OCI-M2 (cell line): ENCODE results near the gene COL19A1.

Experiments used
- DNase-seq: peaks from one replicate; lab custom pipeline; 2025; ENCODE audit not compliant: unreplicated experiment; lab: John Stamatoyannopoulos, UW

COL19A1 gene

DNA sequence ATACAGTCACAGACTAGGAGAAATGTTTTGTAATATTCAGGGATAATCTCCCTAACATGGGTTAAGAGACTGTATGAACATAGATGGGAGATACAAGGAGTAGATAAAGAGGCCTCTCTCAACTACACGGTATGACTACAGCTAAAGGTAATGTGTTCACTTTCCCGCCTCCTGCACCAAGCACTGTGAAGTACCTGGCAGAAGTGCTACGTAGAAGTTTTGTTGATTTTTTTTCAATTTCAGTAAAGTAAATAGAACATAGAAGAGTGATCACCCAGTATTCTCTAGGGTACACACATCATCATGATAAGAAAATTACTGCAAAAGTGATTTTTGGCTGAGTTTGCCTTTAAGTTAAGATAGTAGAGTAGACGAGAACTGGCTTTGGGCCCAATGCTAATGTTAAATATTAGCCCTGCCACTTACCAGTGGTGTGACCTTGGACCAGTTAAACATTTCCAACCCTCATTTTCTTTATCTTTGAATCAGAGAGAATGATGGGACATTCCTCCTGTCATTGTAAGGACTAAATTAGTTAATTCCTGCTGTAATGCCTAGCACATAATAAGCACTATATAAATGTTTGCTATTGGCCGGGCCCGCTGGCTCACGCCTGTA lies 253.0 kb downstream of the COL19A1 start:
- no peak for DNase-seq

DNA sequence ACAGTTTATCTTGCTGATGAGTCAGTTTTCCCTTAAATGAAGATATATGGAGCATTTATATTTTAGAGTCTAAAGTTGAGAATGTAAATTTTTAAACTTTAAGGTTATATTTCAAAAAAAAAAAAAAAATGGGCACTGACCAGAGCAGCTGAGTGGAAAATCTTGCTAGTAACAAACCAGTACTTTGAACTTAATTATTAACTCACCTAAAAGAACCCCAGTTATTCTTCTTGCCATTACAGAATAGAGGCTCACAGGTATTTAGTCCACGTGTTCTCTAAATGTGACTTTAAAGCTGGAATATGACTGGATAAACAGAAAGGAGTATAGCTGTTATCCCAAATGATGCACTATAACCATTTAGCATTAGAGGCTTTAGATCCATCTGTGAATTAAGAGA lies 258.1 kb downstream of the COL19A1 start:
- no peak for DNase-seq

DNA sequence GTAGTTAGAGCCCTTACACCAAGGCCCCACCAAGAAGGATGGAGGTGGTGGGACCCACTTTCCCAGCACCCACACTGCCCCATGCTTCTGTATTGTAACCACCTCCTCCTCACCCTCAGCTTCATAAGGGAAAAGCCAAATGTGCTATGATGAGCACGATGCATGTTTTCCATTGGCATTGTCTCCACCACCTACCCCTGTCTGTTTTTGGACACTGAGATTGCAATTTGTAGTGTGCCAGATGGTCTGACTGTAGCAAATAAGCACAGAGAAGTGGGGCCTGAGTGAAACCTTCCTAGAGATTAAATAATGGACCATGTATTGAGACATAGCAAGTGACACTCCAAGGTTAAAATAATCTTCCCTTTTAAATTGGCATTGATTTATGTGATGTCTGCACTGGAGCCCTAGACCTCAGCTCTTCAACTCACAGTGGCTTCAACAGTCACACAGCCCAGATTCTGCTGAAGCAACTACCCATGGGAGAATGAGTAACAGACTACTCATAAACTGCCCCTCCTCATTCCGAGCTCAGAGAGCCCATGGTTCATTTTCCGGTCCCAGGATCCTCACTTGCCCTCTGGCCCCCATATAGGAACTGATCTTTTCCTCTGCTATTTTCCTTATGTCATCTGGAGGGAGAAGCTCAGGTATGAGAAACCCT lies 258.7 kb downstream of the COL19A1 start:
- DNase-seq: no peak

DNA sequence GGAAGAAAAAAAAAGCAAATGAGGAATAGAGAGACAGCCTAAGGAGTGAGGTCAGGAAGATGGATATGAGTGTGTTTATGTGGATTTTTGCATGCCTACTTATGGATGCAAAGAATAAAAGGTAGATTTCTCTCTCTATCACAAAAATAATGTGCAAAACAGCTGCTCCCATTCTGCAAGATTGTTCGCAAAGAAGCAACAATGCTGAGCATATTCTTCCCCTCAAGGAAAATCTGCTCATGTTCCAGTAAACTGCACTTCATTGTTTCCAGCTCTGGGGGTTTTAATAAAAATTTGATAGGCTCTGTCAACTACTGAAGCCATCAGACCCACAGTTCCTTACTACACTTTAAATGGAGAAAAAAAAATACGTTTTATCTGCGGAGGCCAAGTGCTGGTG lies 259.2 kb downstream of the COL19A1 start:
- DNase-seq: no peak

DNA sequence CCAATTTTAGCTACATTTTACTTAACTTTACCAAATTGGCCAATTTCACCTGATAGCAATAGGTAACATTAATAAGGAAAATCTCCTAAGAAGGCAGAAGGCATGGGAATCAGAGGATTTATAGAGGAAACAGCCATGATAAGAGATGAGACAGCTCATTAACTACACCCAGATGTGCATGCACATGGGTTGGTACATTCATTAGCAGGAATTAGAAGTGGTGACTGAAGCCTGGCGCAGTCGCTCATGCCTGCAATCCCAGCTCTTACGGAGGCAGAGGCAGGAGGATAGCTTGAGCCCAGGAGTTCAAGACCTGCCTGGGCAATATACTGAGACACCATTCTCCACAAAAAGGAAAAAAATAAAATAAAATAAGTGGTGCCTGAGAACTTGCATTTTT lies 263.0 kb downstream of the COL19A1 start:
- no peak for DNase-seq

DNA sequence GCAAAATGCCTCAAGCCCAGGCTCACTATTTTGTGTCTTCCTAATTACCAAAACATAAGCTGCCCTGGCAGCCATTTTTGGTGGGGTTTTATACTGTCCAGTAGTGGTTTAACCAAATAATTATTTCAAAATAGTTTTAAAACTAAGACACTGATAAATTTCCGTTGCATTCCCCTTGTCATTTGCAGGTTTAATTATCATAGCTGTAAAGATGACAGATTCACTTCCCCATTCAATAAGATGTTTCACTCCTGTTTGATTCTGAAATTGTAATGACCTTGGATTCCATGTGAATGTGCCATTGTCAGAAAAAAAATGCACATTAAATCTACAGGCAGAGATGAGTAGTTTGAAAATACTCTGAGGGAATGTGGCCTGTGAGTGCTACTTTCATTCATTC lies 264.5 kb downstream of the COL19A1 start:
- no peak for DNase-seq

DNA sequence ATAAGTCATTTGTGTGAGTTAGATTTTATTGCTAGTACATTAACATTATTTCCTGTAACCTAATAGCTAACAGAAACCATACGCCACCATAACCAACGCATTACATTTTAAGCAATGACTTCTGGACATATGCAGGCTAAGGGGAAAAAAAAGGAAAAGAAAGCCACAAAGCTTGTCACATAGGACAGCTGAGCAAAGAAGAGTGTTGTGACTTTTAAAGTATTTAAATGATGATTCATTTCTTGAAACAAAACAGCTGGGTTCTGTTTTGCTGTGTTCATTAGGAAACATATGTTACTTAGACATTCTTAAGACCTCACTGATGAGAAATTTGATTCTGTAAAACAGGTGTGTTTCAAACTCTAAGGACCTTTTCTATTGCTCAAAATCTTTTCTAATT lies 265.2 kb downstream of the COL19A1 start:
- no peak for DNase-seq

DNA sequence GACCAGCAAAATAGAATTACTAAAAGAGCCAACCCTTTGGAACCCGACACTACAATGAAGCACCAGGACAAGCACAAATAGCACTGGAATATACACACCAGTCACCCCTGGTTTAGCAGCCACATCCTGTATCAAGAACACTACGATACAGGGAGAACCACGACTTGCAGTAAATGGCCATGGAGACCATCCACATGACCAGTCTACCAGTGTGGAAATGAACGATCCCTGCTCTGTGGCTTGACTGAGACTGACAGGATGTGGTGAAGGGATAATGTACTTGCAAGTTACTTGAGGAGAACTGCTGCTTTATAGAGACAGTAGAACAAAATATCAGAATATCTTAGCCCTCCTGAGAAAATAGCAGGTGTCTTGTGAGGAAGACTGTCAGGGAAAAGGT lies 266.9 kb downstream of the COL19A1 start:
- no peak for DNase-seq

DNA sequence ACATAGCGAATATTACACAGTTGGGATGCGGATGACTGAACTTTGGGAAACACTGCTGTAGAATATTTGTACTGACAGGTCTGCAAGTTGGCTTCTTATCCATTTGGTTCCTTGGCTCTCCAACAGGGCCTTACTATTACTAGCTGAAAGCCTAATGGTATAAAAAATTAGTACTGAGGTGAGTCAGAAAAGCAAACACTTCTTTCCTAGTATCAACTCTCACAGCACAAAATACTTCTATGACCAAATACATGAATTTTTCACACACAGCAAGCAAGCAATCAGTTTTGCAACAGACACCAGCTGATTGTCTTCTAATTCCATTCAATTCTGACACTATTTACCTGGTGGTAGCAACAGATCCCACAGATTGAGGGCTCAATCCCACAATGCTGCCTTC lies 268.2 kb downstream of the COL19A1 start:
- DNase-seq: no peak

DNA sequence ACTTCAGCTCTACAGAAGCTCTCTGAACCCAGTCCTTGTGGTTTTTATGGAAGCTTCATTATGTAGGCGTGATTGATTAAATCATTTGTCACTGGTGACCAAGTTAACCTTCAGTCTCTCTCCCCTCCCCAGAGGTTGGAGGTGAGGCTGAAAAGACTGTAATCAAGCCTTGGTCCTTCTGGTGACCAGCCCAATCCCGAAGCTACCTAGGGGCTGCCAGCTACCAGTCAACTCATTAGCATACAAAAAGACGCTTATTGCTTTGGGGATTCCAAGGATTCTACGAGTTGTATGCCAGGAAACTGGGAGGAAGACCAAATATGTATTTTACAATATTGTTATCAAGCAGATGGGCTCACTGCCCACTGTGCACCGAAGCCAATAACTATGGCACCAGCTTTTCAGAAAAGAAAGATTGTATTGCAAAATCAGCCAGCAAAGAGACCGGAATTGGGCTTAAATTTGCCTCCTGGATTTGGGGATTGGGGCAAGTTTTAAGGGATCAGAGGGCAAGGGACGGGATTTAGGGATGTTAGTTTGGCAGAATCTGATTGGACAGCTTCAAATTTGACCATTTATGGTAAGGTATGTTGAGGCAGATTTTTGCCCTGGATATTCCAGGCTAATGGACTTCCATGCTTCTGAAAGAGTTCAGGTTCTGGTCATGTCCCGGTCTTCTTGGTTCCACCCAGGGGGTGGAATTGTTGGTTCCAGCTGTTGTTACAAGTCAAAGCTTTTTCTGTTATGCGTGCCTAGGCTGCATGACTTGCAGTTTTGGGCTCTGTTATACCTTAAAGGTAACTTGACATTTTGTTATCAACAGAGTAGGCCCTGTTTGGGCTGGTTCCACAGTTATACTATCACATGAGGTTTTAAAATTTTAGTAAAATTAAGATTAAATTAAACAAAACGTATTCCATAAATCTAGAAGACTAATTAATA lies 269.1 kb downstream of the COL19A1 start:
- DNase-seq: no peak

DNA sequence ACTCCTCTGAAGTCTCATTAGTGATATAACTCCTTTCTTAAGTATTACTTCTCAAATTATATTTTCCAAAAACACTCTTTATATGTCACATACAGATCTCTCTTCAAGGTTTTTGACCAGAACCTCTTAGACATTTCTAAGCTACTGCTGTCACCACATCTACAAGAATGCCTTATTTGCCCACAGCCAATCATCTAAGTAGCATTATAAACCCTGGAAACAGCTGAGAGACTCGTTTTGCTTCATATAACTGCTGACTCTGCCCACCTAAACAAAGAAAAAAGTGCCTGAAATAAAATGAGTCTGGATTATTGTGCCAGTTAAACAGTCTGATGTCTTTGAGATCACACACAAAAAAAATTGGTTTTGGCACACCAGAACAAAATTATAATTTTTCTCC lies 270.6 kb downstream of the COL19A1 start:
- DNase-seq: no peak

DNA sequence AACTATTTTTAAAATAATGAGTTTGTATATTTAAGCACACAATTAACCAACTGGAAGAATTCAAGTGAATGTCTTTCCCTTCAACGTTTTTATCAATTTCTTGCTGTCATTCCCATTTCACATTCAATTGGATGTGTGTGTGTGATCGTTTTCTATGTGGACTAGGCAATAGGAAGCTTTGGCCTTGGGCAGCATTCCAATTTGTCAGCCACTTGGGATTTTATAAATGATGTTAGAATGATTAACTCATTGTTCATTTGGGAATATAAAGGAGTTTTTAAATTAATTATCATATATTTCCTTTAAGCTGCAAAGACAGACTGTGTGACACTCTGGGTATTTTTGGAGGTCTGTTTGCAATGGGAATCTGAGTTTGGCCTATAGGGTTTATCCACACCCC lies 274.1 kb downstream of the COL19A1 start:
- no peak for DNase-seq

DNA sequence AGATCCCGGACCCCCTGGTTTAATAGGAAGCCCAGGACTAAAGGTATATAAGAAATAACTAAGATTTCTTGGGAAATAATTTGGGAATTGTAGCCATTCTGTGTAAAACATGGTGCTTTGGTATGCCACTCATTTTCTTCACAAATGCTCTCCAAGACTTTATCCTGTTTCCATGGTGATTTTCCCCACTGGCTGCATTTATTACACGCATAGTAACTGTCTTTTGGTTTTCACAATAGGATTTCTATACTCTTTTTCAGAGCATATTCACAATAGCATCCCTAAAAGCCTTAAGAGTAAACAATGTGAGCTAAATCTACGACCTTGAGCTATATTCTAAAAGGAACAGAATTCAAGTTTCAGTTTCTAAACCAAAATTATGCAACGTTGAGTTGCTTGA lies 275.7 kb downstream of the COL19A1 start:
- DNase-seq: no peak

DNA sequence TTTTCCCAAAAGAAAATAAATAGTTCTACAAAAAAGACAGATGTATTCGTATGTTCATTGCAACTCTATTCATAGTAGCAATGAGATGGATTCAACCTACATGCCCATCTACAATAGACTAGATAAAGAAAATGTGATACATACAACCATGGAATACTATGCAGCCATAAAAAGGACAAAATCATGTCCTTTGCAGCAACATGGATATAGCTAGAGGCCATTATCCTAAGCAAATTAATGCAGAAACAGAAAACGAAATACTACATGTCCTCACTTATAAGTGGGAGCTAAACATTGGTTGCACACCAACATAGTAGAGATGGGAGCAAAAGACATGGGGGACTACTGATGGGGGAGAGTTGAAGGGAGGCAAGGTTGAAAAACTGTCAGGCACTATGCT lies 278.8 kb downstream of the COL19A1 start:
- DNase-seq: no peak

DNA sequence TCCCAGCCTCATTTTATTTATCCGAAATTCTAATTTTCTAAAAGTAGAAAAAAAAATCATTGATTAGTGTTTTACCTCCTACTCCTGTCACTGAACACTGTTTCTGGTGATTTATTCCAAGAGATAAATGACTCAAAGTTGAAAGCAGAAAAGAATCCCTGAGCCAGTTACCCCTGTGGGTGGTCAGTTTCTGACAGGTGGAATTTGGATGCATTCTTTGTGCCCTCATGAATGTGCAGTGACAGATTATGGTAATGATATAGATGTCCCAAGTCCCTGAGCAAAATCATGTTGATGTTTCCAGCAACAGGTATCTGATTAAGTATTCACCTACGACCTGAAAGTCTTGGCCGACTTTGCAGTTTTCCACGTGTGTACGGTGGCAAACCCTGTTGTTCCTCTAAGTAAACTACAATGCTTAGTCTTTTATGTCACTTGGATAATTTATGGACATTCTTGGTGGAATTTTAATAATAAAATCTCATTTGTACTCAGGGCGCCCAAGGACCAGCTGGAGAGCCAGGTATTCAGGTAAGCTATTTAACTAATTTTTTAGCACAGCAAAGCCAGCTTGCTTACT lies 282.9 kb downstream of the COL19A1 start:
- DNase-seq: no peak

DNA sequence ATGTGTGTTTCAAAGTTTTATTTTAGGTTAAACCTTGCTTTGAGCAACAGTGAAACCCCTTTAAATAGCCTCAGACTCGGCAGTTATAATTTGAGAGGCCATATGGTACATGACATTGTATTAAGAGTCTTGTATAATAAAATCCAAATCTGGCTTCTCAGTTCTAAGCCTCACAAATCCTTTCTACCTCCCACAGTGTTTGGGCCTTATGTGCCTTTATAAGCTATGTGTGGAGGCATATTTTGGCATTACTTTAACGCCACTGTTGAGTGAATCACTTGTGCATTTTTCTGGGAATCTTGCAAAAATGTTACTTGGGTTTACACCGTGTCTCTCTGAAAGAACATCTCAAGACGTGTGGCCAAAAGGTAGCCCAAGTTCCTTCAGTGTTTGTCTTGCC lies 284.2 kb downstream of the COL19A1 start:
- no peak for DNase-seq

DNA sequence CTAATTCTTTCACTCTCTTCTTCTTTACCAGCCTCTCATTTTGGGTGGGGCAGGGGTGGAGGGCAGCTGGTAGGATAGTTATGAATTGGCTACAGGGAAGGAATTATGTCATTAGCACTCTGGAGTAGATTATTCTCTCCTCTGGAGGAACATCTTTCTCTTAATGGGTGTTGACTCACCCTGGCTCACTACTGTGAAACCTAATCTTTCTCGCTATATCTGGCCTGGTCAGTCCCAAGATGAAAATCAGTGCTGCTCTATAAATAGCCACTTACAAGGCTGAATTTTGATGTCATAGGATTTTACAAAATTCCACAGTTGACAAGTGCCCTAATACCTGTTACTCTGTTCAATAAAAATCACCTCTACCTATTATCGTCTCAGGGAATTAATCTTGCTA lies 285.3 kb downstream of the COL19A1 start:
- DNase-seq: no peak

DNA sequence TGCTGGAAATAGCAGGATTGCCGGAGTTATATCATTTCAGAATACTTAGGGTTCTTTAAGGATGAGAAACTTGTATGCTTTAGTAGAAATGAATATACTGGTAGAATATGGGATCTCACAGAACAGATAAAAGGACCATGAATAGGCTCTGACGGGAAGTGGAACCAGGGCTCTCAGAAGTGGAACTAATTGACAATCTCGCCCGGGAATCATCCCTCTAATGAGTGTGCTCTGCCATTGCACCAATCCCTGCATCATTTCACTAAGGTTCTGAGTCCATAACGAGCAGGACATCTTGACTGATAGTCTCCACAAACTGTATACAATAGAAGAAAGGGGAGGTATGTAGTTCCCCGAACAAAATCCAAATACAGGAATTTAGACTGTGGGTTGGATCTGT lies 286.4 kb downstream of the COL19A1 start:
- DNase-seq: no peak

DNA sequence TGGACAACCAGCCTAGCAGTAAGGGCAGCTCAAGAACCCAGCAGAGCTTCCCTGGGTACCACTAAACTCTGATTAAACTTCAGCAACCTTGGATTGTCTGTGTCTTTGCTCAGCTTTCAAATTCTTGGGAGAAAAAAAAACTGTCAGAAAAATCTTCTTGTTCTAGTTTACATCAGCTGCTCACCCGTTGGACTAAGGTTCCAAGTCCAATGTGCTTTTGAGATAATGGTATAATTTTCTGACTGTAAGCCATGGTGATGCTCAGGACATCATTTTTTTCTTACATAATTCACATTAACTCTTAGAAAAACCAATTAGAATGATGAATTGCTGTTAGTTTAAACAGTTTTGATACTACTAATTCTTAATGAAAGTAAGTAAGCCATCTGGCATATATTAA lies 290.7 kb downstream of the COL19A1 start:
- no peak for DNase-seq

DNA sequence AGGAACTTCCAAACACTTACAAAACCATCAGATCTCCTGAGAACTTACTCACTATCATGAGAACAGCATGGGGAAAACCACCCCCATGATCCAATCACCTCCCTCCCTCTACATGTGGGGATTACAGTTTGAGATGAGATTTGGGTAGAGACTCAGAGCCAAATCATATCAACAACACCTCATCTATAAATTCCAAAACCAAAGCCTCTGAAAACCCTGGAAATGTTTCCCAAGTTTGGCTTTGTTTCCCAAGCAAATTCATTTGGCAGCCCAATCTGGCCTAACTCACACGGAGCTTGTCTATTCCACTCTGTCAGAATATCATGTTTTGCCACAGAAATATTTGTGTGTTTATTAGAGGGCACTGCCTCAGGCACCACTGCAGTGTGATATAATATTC lies 293.9 kb downstream of the COL19A1 start:
- DNase-seq: no peak

DNA sequence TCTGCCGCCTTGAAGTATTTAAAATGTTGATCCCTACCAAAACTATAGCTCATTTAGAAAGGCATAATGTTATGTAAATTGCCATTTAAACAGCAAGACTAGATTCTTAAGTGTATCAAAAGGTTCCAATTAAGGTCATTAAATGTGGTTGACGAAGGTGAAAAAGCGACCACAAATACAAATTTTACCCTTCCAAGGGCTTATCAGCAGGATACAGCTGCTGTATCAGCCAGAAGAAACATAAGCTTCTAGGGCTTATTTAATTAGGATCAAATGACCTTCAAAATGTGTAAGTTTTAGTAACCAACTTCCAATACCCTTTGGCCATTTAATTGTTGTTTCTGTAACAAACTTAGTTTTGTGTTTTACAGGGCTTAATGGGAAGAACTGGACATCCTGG lies 296.6 kb downstream of the COL19A1 start:
- DNase-seq: no peak

DNA sequence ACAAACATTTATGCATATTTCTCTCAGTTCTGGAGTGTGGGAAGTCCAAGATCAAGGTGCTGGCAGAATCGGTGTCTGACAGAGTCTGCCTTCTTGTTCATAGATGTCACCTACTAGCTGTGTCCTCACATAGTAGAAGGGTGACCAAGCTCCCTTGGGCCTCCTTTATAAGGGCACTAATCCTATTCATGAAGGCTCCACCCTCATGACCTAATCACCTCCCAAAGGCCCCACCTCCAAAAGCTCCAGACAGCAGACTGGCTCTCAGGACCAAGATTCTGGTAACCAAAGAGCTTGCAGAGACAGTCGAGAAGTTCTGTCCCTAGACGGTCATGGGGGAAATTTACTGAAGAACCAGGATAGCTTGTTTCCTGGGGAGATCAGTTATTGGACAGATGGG lies 297.4 kb downstream of the COL19A1 start:
- no peak for DNase-seq
